Measurements from ENCODE around the gene MARCO. TPM values are rescaled to one million over a fixed set of nuclear protein-coding genes. Genes with fewer than 3 reads are reported as not detected.

The MARCO gene
- total and polyA plus RNA-seq, 2 donors = 4.2 to 31.0 TPM

- H3K27ac ChIP-seq (ENCODE audit: low read depth in 1 of 2, low read length in 1 of 2) = no peak overlapping the region
- no peaks in the 10 kb centered on the region for H3K4me1 ChIP-seq (ENCODE audit: control insufficient read depth in 2 of 2, insufficient read depth in 2 of 2, low read length in 2 of 2)
- no peak for DNase-seq (ENCODE audit: low read depth in 6 of 9, low spot score in 9 of 9)
- WGBS = 89% methylated on average over 1 of the region's 1 CpG
- H3K4me3 ChIP-seq (ENCODE audit: low read length in 2 of 2) = no peak overlapping the region
- no peaks in the 10 kb centered on the region for H3K27me3 ChIP-seq (ENCODE audit: control insufficient read depth in 2 of 2, insufficient read depth in 1 of 2, low read length in 1 of 2)
- no peaks in the 10 kb centered on the region for H3K36me3 ChIP-seq (ENCODE audit: control insufficient read depth in 2 of 2, insufficient read depth in 2 of 2, low read length in 1 of 2)
- no peaks in the 10 kb centered on the region for H3K9me3 ChIP-seq (ENCODE audit: control insufficient read depth in 2 of 2, insufficient read depth in 1 of 2, low read length in 1 of 2)
These were observed 18.6 kb upstream of the MARCO start for GRCh38 chr2:118923371-118923770.

GRCh38 chr2:118925476-118925875 is 16.5 kb upstream of the MARCO start:
- DNase-seq (ENCODE audit: low read depth in 6 of 9, low spot score in 9 of 9) = no peak
- H3K4me3 ChIP-seq (ENCODE audit: low read length in 2 of 2) = no peak overlapping the region
- no peaks in the 10 kb centered on the region for H3K36me3 ChIP-seq (ENCODE audit: control insufficient read depth in 2 of 2, insufficient read depth in 2 of 2, low read length in 1 of 2)
- no peak overlapping the region for H3K27ac ChIP-seq (ENCODE audit: low read depth in 1 of 2, low read length in 1 of 2)
- no peaks in the 10 kb centered on the region for H3K27me3 ChIP-seq (ENCODE audit: control insufficient read depth in 2 of 2, insufficient read depth in 1 of 2, low read length in 1 of 2)
- no peaks in the 10 kb centered on the region for H3K9me3 ChIP-seq (ENCODE audit: control insufficient read depth in 2 of 2, insufficient read depth in 1 of 2, low read length in 1 of 2)
- H3K4me1 ChIP-seq (ENCODE audit: control insufficient read depth in 2 of 2, insufficient read depth in 2 of 2, low read length in 2 of 2) = no peaks in the 10 kb centered on the region
- 86% methylated on average over 5 of the region's 5 CpGs for WGBS

GRCh38 chr2:118925981-118926380 is 16.0 kb upstream of the MARCO start:
- Histone ChIP-seq H3K4me3 (ENCODE audit: low read length in 2 of 2) (no peak overlapping the region), H3K9me3 (ENCODE audit: control insufficient read depth in 2 of 2, insufficient read depth in 1 of 2, low read length in 1 of 2) (no peaks in the 10 kb centered on the region), H3K4me1 (ENCODE audit: control insufficient read depth in 2 of 2, insufficient read depth in 2 of 2, low read length in 2 of 2) (no peaks in the 10 kb centered on the region), H3K27me3 (ENCODE audit: control insufficient read depth in 2 of 2, insufficient read depth in 1 of 2, low read length in 1 of 2) (no peaks in the 10 kb centered on the region), H3K36me3 (ENCODE audit: control insufficient read depth in 2 of 2, insufficient read depth in 2 of 2, low read length in 1 of 2) (no peaks in the 10 kb centered on the region), H3K27ac (ENCODE audit: low read depth in 1 of 2, low read length in 1 of 2) (no peak overlapping the region)
- 88% methylated on average over 1 of the region's 1 CpG for WGBS
- no peak for DNase-seq (ENCODE audit: low read depth in 6 of 9, low spot score in 9 of 9)

GRCh38 chr2:118929059-118929458 is 12.9 kb upstream of the MARCO start:
- Histone ChIP-seq H3K27ac (ENCODE audit: low read depth in 1 of 2, low read length in 1 of 2) (no peak overlapping the region), H3K4me3 (ENCODE audit: low read length in 2 of 2) (no peak overlapping the region), H3K36me3 (ENCODE audit: control insufficient read depth in 2 of 2, insufficient read depth in 2 of 2, low read length in 1 of 2) (no peaks in the 10 kb centered on the region), H3K27me3 (ENCODE audit: control insufficient read depth in 2 of 2, insufficient read depth in 1 of 2, low read length in 1 of 2) (no peaks in the 10 kb centered on the region), H3K4me1 (ENCODE audit: control insufficient read depth in 2 of 2, insufficient read depth in 2 of 2, low read length in 2 of 2) (no peaks in the 10 kb centered on the region), H3K9me3 (ENCODE audit: control insufficient read depth in 2 of 2, insufficient read depth in 1 of 2, low read length in 1 of 2) (no peaks in the 10 kb centered on the region)
- 87% methylated on average over 1 of the region's 1 CpG for WGBS
- DNase-seq (ENCODE audit: low read depth in 6 of 9, low spot score in 9 of 9) = no peak

GRCh38 chr2:118932949-118933348 is 9.0 kb upstream of the MARCO start:
- no peak overlapping the region for H3K27ac ChIP-seq (ENCODE audit: low read depth in 1 of 2, low read length in 1 of 2)
- H3K9me3 ChIP-seq (ENCODE audit: control insufficient read depth in 2 of 2, insufficient read depth in 1 of 2, low read length in 1 of 2) = no peaks in the 10 kb centered on the region
- H3K36me3 ChIP-seq (ENCODE audit: control insufficient read depth in 2 of 2, insufficient read depth in 2 of 2, low read length in 1 of 2) = no peaks in the 10 kb centered on the region
- no peak overlapping the region for H3K4me3 ChIP-seq (ENCODE audit: low read length in 2 of 2)
- no peaks in the 10 kb centered on the region for H3K4me1 ChIP-seq (ENCODE audit: control insufficient read depth in 2 of 2, insufficient read depth in 2 of 2, low read length in 2 of 2)
- DNase-seq (ENCODE audit: low read depth in 6 of 9, low spot score in 9 of 9) = no peak
- WGBS = 69% methylated on average over 1 of the region's 1 CpG
- no peaks in the 10 kb centered on the region for H3K27me3 ChIP-seq (ENCODE audit: control insufficient read depth in 2 of 2, insufficient read depth in 1 of 2, low read length in 1 of 2)

GRCh38 chr2:118936306-118936705 is 5.7 kb upstream of the MARCO start:
- Histone ChIP-seq H3K9me3 (ENCODE audit: control insufficient read depth in 2 of 2, insufficient read depth in 1 of 2, low read length in 1 of 2) (no peaks in the 10 kb centered on the region), H3K27ac (ENCODE audit: low read depth in 1 of 2, low read length in 1 of 2) (no peak overlapping the region), H3K27me3 (ENCODE audit: control insufficient read depth in 2 of 2, insufficient read depth in 1 of 2, low read length in 1 of 2) (no peaks in the 10 kb centered on the region), H3K4me1 (ENCODE audit: control insufficient read depth in 2 of 2, insufficient read depth in 2 of 2, low read length in 2 of 2) (no peaks in the 10 kb centered on the region), H3K4me3 (ENCODE audit: low read length in 2 of 2) (no peak overlapping the region), H3K36me3 (ENCODE audit: control insufficient read depth in 2 of 2, insufficient read depth in 2 of 2, low read length in 1 of 2) (no peaks in the 10 kb centered on the region)
- 83% methylated on average over 2 of the region's 2 CpGs for WGBS
- no peak for DNase-seq (ENCODE audit: low read depth in 6 of 9, low spot score in 9 of 9)

GRCh38 chr2:118936936-118937335 is 5.1 kb upstream of the MARCO start:
- Histone ChIP-seq H3K27me3 (ENCODE audit: control insufficient read depth in 2 of 2, insufficient read depth in 1 of 2, low read length in 1 of 2) (no peaks in the 10 kb centered on the region), H3K4me1 (ENCODE audit: control insufficient read depth in 2 of 2, insufficient read depth in 2 of 2, low read length in 2 of 2) (no peaks in the 10 kb centered on the region), H3K36me3 (ENCODE audit: control insufficient read depth in 2 of 2, insufficient read depth in 2 of 2, low read length in 1 of 2) (no peaks in the 10 kb centered on the region), H3K4me3 (ENCODE audit: low read length in 2 of 2) (no peak overlapping the region), H3K27ac (ENCODE audit: low read depth in 1 of 2, low read length in 1 of 2) (no peak overlapping the region), H3K9me3 (ENCODE audit: control insufficient read depth in 2 of 2, insufficient read depth in 1 of 2, low read length in 1 of 2) (no peaks in the 10 kb centered on the region)
- no peak for DNase-seq (ENCODE audit: low read depth in 6 of 9, low spot score in 9 of 9)
- WGBS = 90% methylated on average over 6 of the region's 6 CpGs

- no peak for DNase-seq (ENCODE audit: low read depth in 6 of 9, low spot score in 9 of 9)
- Histone ChIP-seq H3K4me1 (ENCODE audit: control insufficient read depth in 2 of 2, insufficient read depth in 2 of 2, low read length in 2 of 2) (no peaks in the 10 kb centered on the region), H3K4me3 (ENCODE audit: low read length in 2 of 2) (no peak overlapping the region), H3K27me3 (ENCODE audit: control insufficient read depth in 2 of 2, insufficient read depth in 1 of 2, low read length in 1 of 2) (no peaks in the 10 kb centered on the region), H3K27ac (ENCODE audit: low read depth in 1 of 2, low read length in 1 of 2) (no peak overlapping the region), H3K36me3 (ENCODE audit: control insufficient read depth in 2 of 2, insufficient read depth in 2 of 2, low read length in 1 of 2) (no peaks in the 10 kb centered on the region), H3K9me3 (ENCODE audit: control insufficient read depth in 2 of 2, insufficient read depth in 1 of 2, low read length in 1 of 2) (no peaks in the 10 kb centered on the region)
- WGBS = 93% methylated on average over 1 of the region's 1 CpG
These were observed 4.2 kb upstream of the MARCO start for GRCh38 chr2:118937817-118938216.

GRCh38 chr2:118939994-118940393 is 2.0 kb upstream of the MARCO start:
- no peak overlapping the region for H3K27ac ChIP-seq (ENCODE audit: low read depth in 1 of 2, low read length in 1 of 2)
- H3K36me3 ChIP-seq (ENCODE audit: control insufficient read depth in 2 of 2, insufficient read depth in 2 of 2, low read length in 1 of 2) = no peaks in the 10 kb centered on the region
- no peaks in the 10 kb centered on the region for H3K9me3 ChIP-seq (ENCODE audit: control insufficient read depth in 2 of 2, insufficient read depth in 1 of 2, low read length in 1 of 2)

GRCh38 chr2:118940486-118941120 is 1.4 kb upstream of the MARCO start:
- DNase-seq (ENCODE audit: low read depth in 6 of 9, low spot score in 9 of 9) = no peak
- Histone ChIP-seq H3K36me3 (ENCODE audit: control insufficient read depth in 2 of 2, insufficient read depth in 2 of 2, low read length in 1 of 2) (no peaks in the 10 kb centered on the region), H3K27ac (ENCODE audit: low read depth in 1 of 2, low read length in 1 of 2) (no peak overlapping the region), H3K4me3 (ENCODE audit: low read length in 2 of 2) (no peak overlapping the region), H3K4me1 (ENCODE audit: control insufficient read depth in 2 of 2, insufficient read depth in 2 of 2, low read length in 2 of 2) (no peaks in the 10 kb centered on the region), H3K27me3 (ENCODE audit: control insufficient read depth in 2 of 2, insufficient read depth in 1 of 2, low read length in 1 of 2) (no peaks in the 10 kb centered on the region), H3K9me3 (ENCODE audit: control insufficient read depth in 2 of 2, insufficient read depth in 1 of 2, low read length in 1 of 2) (no peaks in the 10 kb centered on the region)
- 27% methylated on average over 9 of the region's 9 CpGs for WGBS

More at GRCh38 chr2:118939994-118940393, 2.0 kb upstream of the MARCO start:
- DNase-seq (ENCODE audit: low read depth in 6 of 9, low spot score in 9 of 9) = no peak
- H3K4me3 ChIP-seq (ENCODE audit: low read length in 2 of 2) = no peak overlapping the region
- no peaks in the 10 kb centered on the region for H3K4me1 ChIP-seq (ENCODE audit: control insufficient read depth in 2 of 2, insufficient read depth in 2 of 2, low read length in 2 of 2)
- H3K27me3 ChIP-seq (ENCODE audit: control insufficient read depth in 2 of 2, insufficient read depth in 1 of 2, low read length in 1 of 2) = no peaks in the 10 kb centered on the region
